ENCODE data around the gene ZNF74.

ZNF74 gene

GRCh38 chr22:20405291-20405930 lies 11.5 kb downstream of the ZNF74 start (continued):
- no peak for TF ChIP-seq ZSCAN18 (tag by site-specific recombination; IDR thresholded peaks at IDR 0.05)

- H3K36me3 ChIP-seq (ENCODE audit: control insufficient read depth in 2 of 2, insufficient read depth in 1 of 2, low read length in 2 of 2), result peaks cover 0 to 65% of the 10 kb centered on the region in 2 experiments; a peak in 2 of 3 replicates
- H3K27ac ChIP-seq (ENCODE audit: extremely low read depth, low read depth, low read length), result no peak overlapping the region
- CTCF ChIA-PET, result interaction anchor here (3.7 kb wide), 1 partner anchor 12 kb away, joined by 26 read pairs; no protein-coding TSS in a partner anchor
- no peaks in the 10 kb centered on the region for H3K4me1 ChIP-seq (ENCODE audit: control insufficient read depth, insufficient read depth, low read length)
- POLR2A ChIA-PET, result interaction anchor here (0.7 kb wide), 1 partner anchor 12 kb away, joined by 5 read pairs; no protein-coding TSS in a partner anchor
- H3K9me3 ChIP-seq (ENCODE audit: control insufficient read depth, insufficient read depth, low read depth, low read length), result no peaks in the 10 kb centered on the region
- no peak overlapping the region for H3K4me3 ChIP-seq (ENCODE audit: low read depth, low read length)
- TF ChIP-seq ZNF433 (tag by site-specific recombination; IDR thresholded peaks at IDR 0.05; ENCODE audit: low read depth) (no peak), PRDM2 (tag by site-specific recombination; IDR thresholded peaks at IDR 0.05; ENCODE audit: borderline replicate concordance) (no peak), ZNF211 (tag by site-specific recombination; IDR thresholded peaks at IDR 0.05; ENCODE audit: low read depth) (no peak), ZNF354C (tag by site-specific recombination; IDR thresholded peaks at IDR 0.05; ENCODE audit: borderline replicate concordance, low read depth) (no peak), ZNF174 (tag by site-specific recombination; IDR thresholded peaks at IDR 0.05) (no peak), ZNF791 (tag by site-specific recombination; IDR thresholded peaks at IDR 0.05) (no peak), GLIS1 (tag by site-specific recombination; IDR thresholded peaks at IDR 0.05) (no peak), ZNF654 (tag by site-specific recombination; IDR thresholded peaks at IDR 0.05; ENCODE audit: low read depth) (no peak), ZNF16 (tag by site-specific recombination; IDR thresholded peaks at IDR 0.05; ENCODE audit: low read depth) (no peak), ZNF37A (tag by site-specific recombination; IDR thresholded peaks at IDR 0.05) (no peak), ELK4 (IDR thresholded peaks at IDR 0.05; ENCODE audit: borderline replicate concordance, low read depth, low read length) (no peak), ZNF514 (tag by site-specific recombination; IDR thresholded peaks at IDR 0.05) (no peak), ZNF266 (tag by site-specific recombination; IDR thresholded peaks at IDR 0.05; ENCODE audit: low read depth) (no peak), ZNF596 (tag by site-specific recombination; IDR thresholded peaks at IDR 0.05) (no peak), ZNF510 (tag by site-specific recombination; IDR thresholded peaks at IDR 0.05; ENCODE audit: insufficient replicate concordance) (no peak), ZNF645 (tag by site-specific recombination; IDR thresholded peaks at IDR 0.05) (no peak), TRIM28 (IDR thresholded peaks at IDR 0.05; ENCODE audit: borderline replicate concordance, low read length) (no peak), CTCF (tag by site-specific recombination; IDR thresholded peaks at IDR 0.05) (no peak), ZFP41 (tag by site-specific recombination; IDR thresholded peaks at IDR 0.05; ENCODE audit: borderline replicate concordance) (no peak)
Measured at GRCh38 chr22:20405931-20406685, 12.2 kb downstream of the ZNF74 start.

Measured in HEK293 (cell line).